Ishikawa (cell line): ENCODE data around the gene LAMB4.

Experiments used
- CEBPB ChIP-seq: IDR thresholded peaks from 2 replicates; pipeline ENCODE4 v1.6.1; 2012
- CREB1 ChIP-seq: IDR thresholded peaks from 2 replicates; pipeline ENCODE4 v1.6.1; 2012; ENCODE audit warnings: low read depth
- EGR1 ChIP-seq: IDR thresholded peaks from 2 replicates; pipeline ENCODE4 v1.6.1; 2012
- EP300 ChIP-seq: IDR thresholded peaks from 2 replicates; pipeline ENCODE4 v1.6.1; 2012; ENCODE audit warnings: borderline replicate concordance
- FOXM1 ChIP-seq: IDR thresholded peaks from 2 replicates; pipeline ENCODE4 v1.6.1; 2012; ENCODE audit warnings: low read depth, borderline replicate concordance
- MAX ChIP-seq: IDR thresholded peaks from 2 replicates; pipeline ENCODE4 v1.6.1; 2012
- RAD21 ChIP-seq: IDR thresholded peaks from 2 replicates; pipeline ENCODE4 v1.6.1; 2012; ENCODE audit warnings: low read depth
- REST ChIP-seq: IDR thresholded peaks from 2 replicates; pipeline ENCODE4 v1.6.1; 2012; ENCODE audit warnings: low read depth, mild to moderate bottlenecking
- TAF1 ChIP-seq: IDR thresholded peaks from 2 replicates; pipeline ENCODE4 v1.6.1; 2012; ENCODE audit warnings: low read depth, mild to moderate bottlenecking
- TCF12 ChIP-seq: IDR thresholded peaks from 2 replicates; pipeline ENCODE4 v1.6.1; 2012; ENCODE audit warnings: low read depth
- TEAD4 ChIP-seq: IDR thresholded peaks from 2 replicates; pipeline ENCODE4 v1.6.1; 2012
- USF1 ChIP-seq: IDR thresholded peaks from 2 replicates; pipeline ENCODE4 v1.6.1; 2012
- YY1 ChIP-seq: IDR thresholded peaks from 2 replicates; pipeline ENCODE4 v1.6.1; 2012; ENCODE audit warnings: low read depth
- ZBTB7A ChIP-seq: IDR thresholded peaks from 2 replicates; pipeline ENCODE4 v1.6.1; 2012; ENCODE audit warnings: low read depth

GRCh38 chr7:108157606-108158335 is 27.6 kb upstream of the LAMB4 start:
- TF ChIP-seq TAF1 = no peak
- no peak for TF ChIP-seq EP300
- no peak for TF ChIP-seq CEBPB
- TF ChIP-seq ZBTB7A = no peak
- no peak for TF ChIP-seq REST
- no peak for TF ChIP-seq TEAD4
- no peak for TF ChIP-seq MAX
- no peak for TF ChIP-seq FOXM1
- TF ChIP-seq YY1 = no peak
- TF ChIP-seq TCF12 = no peak
- no peak for TF ChIP-seq CREB1
- TF ChIP-seq RAD21 = no peak
- TF ChIP-seq EGR1 = no peak
- no peak for TF ChIP-seq USF1
